ENCODE results near the gene MRPL41.
"Not testable (repeated sequence)": the region's sequence is repeated elsewhere in the genome, so short reads cannot be mapped to it uniquely, and the experiment has no call there.

MRPL41 gene

DNA sequence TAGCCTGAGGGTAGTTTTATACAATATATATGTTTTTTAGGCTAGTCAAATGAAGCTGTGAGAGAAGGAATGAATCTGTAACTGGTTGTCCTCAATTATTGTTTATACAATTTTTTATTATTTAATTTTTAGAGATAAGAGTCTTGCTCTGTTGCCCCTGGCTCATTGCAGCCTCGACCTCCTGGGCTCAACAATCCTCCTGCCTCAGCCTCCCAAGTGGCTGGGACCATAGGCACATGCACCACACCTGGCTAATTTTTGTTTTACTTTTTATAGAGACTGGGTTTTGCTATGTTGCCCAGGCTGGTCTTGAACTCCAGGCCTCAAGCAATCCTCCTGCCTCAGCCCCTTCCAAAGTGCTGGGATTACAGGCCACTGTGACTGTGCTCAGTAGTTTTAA, 2.7 kb downstream of the MRPL41 start:
- DNase-seq: no peak

DNA sequence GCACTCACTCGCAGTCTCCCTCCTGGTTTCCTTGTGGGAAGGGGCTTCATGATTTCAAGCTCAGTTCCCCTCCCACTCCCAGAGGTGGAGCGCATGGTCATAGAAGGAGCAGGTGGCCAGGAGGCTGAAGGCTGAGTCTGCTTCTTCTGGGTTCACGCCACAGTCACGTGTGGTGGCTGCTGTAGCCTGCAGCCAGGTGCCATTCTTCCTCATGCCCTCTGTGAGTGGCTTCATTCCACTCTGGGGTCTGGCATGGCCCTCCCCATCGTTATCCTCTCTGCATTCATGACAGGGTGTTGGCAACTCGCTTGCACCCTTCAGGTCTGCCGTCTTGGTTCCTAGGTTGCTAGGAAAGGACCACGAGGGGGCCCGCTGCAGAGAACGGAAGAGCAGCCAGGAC, 3.5 kb downstream of the MRPL41 start:
- no peak for DNase-seq

DNA sequence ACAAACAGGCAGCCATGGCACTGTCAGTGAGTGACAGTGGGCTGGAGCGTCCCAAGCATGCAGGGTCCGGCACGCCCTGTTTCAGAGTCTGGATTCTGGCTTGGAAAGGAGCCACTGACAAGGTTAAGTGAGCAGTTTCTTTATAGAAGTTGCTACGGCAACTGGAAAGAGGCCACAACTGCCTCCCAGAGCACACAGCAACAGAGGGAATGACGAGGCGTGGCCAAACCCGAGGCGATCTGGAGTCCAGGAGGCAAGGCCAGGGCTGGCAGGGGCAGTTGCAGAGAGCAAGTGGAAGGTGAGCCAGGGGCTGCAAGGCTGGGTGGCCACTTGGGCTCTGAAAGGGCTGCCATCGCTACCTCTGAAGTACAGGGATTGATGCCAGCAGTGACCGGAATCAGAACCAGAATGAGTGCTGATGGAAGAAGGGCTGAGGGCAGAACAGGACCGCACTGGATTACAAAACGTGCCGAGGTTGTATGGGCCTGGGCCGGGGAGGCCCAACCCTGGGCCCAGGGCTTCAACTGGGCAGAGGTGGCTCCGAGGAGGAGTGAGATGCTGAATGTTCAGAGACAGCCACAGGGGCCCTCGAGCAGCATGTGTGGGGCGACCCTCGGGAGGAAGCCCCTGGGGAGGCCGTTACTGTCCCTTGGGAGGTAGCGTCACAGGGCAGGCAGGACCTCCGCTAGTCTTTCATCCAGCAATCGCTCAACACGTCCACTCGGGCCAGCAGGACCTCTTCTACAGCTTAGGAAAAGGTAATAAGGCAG, 4.6 kb downstream of the MRPL41 start:
- DNase-seq: no peak

DNA sequence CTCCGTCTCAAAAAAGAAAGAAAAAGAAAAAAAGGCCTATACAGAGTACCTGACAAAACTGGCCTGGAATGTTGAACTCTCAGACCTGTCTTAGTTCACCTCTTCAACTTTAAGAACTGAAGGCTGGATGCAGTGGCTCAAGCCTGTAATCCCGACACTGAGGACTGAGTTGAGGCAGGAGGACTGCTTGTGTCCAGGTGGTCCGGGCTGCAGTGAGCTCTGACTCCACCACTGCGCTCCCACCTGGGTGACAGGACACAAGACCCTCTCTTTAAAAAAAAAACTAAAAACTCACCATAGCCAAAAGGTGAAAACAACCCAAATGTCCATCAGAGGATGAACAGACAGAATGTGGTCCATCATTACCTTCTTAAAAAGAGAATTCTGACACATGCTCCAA, 6.4 kb downstream of the MRPL41 start:
- DNase-seq: no peak

DNA sequence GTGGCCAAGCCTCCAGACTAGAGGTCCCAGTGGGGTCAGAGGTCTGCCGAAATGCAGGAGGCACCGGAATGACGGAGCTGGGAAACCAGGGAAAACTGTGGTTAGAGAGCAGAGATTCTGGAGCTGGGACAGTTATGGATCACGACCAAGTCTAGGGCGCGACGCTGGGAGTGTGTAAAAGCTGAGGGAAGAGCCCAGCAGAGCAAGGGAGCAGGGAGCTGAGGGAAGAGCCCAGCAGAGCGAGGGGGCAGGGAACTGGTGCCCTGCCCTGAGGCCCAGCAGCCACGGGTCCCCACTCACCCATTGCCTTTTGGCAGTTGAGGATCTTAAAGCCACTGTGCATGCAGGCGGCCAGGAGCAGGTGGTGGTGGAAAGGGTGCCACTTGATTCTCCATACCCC, 12.5 kb downstream of the MRPL41 start:
- no peak for DNase-seq

DNA sequence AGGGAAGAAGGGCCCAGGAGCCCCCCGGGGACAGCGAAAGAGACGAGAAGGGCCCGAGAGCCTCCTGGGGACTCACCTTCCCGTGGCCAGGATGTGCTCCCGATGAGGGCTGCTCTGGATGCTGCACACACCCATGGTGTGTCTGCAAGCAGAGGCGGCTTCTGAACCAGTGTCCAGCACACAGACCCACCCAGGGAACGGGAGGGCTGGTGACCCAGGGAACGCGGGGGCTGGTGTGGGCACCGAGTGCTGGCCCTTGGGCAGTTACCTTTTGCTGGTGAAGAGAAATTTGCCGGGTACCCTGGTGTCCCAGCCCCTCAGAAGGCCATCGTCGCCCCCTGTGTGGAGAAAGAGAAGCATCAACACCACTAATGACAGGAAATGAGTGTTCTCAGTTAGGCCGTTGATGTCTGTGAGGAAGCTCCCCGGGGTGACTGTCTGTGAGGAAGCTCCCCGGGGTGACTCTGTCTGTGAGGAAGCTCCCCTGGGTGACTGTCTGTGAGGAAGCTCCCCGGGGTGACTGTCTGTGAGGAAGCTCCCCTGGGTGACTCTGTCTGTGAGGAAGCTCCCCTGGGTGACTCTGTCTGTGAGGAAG, 13.2 kb downstream of the MRPL41 start:
- peak in 1 of 2 experiments; percentile 3 for DNase-seq

DNA sequence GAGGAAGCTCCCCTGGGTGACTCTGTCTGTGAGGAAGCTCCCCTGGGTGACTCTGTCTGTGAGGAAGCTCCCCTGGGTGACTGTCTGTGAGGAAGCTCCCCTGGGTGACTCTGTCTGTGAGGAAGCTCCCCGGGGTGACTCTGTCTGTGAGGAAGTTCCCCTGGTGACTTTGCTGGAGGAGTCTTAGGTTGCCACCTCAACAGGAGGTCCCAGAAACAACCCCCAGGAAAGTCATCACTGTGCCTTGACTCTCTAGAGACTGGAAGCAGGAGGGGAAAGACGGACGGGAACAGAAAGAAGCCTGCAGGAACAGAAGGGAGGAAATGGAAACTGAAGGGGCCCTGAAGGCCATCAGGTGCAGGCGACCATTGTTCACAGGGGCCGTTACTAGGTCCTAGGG, 16.8 kb downstream of the MRPL41 start:
- not testable (repeated sequence) for DNase-seq

DNA sequence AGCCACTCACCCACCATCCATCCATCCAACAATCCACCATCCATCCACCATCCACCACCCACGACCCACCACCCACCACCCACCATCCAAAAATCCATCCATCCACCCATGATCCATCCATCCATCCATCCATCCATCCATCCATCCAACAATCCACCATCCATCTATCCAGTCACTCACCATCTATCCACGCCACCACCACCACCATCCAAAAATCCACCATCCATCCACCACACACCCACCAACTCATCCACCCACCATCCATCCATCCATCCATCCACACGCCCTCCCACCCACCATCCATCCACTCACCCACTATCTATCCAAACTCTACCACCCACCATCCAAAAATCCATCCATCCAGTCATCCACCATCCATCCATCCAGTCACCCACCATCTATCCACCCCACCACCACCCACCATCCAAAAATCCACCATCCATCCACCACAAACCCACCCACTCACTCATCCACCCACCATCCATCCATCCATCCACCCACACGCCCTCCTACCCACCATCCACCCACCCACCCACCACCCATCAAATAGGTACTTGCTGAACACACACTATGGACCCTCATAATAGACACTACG, 18.0 kb downstream of the MRPL41 start:
- DNase-seq: no peak

DNA sequence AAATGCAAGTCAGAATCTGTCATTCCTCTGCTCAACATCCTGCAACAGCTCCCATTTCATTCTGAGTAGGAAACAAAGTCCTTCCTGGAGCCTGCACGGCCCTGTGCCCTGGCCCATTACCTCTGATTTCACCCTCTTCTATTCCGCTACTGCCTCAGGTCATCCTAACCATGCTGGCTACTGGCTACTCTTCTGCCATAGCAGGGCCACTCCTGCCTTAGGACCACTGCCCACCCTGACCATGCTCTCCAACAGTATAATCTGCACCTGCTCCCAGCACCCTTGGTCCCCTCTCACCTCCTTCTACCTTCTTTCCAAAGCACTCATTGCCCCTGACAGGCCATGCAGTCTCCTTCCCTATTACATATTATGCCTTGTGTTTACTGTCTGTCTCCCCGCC, 18.9 kb downstream of the MRPL41 start:
- DNase-seq: no peak

DNA sequence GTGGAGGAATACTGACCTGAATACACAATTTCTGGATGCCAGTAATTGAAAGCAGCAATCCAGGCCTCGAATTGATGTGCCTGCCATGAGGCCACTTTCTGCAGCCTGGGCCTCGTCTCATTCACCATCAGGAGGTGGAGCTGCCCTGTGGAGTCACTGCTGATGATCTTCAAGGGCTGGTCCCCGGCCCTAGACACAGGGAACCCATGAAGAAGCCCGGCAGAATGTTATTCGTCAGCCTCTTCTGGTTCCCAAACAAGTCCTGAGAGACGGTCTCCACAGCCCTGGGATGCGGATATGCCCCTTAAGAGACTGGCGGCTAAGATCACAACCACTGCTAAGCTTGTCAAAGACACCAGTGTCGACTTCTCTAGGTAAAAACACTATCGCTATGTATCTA, 22.5 kb downstream of the MRPL41 start:
- DNase-seq: no peak

DNA sequence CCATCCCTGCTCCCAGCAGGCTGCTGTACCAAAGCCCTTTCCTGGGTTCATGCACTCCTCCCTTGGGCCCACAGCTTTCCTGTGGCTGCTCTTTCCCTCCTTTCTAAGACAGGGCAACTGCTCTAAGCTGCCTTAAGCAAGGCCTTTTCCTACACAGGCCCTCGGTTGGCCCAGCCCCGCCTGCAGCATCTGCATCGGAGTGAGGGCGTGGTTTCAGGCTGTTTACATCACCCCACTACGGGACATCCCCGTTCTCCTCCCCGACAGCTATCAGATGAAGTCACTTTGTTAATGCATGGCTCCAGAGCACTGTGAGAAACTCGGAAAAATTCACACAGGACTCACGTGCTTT, 23.7 kb downstream of the MRPL41 start:
- no peak for DNase-seq

DNA sequence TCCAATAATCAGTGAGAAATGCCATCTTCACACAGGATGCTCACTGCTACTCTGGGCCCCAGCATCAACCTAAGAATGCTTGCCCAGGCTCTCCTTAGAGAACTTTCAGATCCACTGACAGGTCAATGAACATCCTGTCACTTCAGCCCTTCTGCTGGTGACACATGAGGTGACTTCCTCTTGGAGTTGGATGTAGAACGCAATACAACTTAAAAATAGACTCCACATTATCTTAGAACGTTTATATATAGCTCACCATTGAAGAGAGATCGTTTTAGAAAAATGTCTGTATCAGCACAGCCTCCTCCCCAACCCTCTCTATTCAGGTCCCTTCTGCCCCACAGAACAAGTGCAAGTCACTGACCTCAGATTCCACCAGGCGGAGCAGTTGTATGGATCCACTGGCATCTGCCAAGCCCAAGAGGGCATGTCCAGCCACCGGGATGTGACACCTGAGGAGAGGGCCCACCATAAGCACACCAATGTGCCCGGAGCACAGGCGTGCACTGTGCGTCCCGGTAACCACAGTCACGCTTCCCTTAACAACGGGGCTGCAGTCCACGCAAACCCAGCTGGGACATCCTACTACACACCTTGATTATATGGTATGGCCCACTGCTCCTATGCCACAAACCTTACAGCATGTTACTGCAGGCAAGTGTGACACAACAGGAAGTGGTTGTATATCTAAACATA, 24.2 kb downstream of the MRPL41 start:
- DNase-seq: no peak

DNA sequence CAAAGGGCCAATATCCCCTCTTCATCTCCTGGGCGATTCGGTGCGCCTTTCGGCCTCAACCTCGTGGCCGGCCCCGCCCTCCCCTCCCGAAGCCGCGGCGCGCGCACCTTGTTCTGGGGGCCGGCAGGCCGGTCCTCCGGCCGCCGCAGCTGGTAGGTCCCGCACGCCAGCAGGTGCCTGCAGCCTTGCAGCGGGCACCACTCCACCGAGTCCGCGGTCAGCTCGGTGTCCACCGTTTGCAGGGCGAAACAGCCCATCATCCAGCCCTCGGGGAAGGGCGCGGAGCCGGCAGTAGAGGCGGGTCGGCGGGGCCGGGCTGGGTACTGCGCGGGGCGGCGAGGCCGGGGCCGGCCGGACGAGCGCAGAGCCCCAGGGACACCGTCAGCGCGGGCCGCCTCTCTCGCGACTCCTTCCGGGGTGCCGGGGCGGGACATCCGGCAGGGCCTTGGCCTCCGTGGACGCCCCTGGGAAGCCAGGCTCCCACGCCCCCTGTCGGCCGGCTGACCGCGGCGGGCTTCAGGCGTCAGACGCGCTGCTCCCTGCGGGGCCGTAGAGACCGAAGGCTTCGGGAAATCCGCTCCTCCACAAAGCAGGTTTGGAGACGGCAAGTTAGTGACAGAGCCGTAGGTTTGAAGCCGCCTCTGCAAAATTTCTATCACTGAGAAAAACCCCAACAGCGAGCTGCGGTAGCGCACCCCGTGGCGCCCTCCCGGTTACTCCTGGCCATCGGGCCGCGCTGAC, 27.0 kb downstream of the MRPL41 start, which contains the start of gene DPH7:
TSS of gene DPH7 (minus strand) at position 408 of the 741 bp plus-strand sequence. CDS start at position 260, 148 bp downstream.
- DNase-seq: peak; percentile 78 to 81

DNA sequence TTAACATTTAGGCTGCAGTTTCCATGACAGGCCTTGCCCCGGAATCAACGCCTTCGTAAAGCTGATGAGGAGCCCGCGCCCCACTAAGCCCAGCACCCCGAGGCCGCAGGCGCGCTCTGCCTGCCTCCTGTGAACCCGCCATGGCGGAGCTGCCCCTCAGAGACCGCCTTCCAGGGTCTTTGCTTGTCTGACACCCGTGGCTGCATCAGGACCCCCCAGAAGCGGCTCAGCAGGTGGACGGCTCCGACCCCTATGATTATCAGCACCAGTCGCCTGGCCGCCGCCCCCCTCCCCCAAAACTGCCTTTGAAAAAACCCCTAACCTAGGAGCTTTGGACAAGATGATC, 27.6 kb downstream of the MRPL41 start:
- DNase-seq: no peak

DNA sequence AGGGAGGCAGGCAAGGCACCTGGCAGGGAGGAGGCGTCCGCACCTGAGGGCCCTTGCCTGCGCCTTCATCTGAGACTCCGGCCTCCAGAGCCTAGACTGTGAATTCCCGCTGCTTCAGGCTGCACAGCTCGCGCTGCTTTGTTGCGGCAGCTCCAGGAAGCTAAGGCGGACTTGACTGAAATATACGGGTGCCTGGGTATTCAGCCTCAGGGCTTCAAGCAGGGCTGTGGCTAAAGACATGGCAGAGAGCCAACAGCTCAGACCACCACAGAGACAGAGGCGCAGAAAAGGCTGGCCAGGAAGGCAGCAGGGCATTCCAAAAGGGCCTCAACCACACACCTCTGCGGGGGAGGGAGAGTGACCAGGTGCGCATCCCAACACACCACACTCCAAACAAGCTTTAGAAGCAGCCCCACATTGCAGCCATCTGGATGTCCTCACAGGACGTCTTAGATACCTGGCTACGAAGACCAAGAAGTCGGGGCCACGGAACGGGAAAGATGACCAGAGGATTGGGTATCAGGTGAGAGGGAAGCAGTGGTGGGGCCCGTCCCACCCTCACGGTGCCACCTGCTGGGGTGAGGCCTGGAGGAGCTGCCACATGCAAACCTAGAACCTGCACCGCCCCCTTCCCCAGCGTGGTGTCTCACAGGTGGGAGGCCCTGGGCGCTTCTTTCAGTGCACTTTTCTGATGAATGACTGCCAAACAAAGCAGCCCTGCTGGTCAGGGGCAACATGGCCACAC, 28.7 kb downstream of the MRPL41 start:
- no peak for DNase-seq

DNA sequence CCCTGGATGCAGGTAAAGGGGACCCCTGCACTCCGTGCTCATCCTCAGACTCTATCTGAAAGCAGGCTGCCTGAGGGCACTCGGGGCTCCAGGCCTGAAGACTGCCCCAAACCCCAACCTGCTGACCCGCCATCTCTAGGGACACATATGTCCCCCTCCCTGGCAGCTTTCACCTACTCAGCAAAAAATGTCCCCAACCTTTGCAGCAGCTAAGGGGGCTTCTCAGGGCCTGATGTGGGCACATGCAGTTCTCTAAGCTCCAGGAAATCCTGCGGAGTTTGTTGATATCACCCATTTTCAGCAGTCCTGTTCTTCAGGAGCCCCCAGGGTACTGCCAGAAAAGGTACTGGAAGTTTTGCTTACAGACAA, 29.3 kb downstream of the MRPL41 start:
- no peak for DNase-seq

DNA sequence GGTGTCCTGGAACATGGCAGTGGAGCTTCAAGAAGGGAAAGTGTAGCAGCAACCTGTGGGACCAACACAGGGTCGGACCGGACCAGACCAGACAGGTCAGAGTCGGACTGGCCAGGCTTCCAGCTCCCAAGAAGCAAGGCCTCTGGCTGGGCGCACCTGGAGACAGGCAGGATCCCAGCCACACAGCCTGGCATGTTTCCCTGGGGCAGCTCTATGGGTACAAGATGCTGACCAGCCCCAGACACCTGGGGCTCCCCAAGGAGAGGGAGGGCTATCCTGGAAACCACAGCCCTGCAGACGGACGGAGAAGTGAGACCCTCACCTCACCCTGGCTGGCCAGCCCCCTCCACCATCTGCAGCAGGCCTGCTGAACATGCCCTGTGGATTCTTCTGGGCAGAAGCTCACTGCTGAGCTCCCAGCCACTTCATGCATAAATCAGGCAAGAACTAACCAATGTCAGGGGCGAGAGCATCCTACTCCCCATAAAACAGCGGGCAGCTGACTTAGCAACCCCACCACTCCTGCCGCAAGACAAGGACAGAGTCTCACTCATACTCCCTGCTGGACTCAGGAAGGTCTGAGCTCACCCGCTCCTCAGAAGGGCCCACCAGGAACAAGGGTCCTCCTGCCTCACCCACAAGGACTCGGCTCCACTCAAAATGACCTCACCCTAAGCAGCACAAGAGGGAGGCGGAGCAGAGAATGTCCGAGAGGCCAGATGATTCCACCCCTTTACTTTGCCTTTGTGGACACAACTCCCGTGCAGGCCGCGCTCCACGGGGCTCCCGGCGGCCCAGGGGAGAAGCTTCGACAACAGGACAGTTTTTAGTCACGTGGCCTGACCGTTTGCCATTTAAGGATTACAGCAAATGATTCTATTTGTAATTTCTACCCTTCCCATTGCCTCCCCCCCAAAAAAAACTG, 29.9 kb downstream of the MRPL41 start:
- no peak for DNase-seq

DNA sequence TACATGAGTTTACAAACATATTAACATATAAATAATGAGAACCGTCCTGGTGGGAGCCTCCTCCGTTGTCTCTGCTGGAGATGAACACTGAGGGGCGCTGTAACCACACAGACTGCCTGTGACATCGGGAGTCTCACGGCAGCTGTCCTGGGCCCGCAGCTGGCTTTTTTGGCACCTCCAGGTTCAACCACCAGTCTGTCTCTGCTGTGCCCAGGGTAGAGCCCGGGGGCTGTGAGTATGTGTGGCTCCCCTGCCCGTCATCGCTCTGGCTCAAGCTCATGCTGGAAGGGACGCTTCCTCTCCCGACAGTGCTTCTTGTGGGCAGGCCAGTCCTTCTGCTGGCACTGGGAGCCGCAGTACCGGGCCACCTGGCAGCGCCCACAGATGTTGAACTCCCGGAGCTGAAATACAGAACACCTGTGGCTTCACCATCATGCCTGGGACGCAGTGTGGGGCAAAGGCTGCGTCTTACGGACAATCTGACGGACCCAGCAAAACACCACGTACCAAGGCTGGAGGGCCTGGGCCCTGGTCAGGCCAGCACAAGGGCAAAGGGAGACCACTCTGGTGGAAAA, 30.7 kb downstream of the MRPL41 start:
- DNase-seq: peak; percentile 37 to 51

DNA sequence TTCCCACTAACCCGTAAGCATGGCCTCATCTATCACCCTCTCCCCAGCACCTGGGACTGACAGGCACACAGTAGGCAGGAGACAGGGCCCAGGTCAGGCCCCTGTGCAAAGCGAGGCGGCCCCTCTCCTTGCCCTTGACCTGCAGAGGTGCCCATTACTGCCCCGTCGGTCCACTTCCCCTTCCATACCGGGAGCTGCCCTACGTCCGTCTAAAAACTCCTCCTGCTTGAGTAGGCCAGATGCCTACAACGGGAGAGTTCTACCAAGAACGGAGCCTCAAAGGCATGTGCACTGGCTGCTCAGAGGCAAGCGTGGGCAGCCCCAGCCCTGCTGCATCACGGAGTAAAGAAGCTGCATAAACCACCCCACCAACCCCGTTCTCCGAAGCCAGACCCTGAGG, 31.7 kb downstream of the MRPL41 start:
- no peak for DNase-seq

DNA sequence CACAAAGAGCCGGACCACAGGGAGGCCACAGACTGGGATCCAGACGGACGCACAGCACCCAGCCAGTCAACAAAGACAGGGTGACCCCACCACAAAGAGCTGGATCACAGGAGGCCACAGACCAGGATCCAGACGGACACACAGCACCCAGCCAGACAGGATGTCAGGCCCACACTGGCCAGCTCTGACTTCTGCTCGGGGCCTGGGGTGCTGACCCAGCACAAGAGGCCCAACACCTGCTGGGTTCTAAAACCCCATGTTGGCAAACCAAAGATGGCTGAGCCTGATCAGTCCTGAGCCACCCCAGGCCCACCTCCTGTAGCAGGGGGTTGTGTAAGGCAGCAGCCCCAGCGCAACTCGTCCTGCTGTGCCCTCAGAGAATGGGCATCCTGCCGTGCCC, 32.3 kb downstream of the MRPL41 start:
- DNase-seq: no peak

DNA sequence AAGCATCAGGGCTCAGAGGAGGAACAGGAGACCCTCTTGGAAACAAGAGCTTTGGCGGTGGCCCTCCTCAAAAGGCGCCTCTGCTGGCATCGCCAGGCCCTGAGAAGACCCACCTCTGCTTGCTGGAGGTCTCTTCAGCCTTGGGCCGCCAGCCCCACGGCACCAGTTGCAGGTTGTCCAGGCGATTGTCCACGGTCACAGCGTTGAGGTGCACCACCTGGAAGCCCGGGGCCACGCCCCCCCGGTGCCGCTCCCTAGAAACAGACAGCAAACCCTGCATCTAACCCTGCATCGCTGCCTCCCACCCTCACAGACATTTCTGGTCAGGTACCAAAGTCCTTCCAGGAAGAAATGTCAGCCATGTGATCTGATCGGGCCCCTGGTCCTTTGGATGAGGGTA, 35.2 kb downstream of the MRPL41 start:
- no peak for DNase-seq
